Liver (tissue), 9 donors: Measurements from ENCODE around the gene IL1R2. TPM values are rescaled to one million over a fixed set of nuclear protein-coding genes. Genes with fewer than 3 reads are reported as not detected.

Experiments
- DNase-seq: peaks from one replicate; pipeline ENCODE4 v3.0.0-alpha.2; 2017; ENCODE audit warnings: low spot score
- H3K27ac ChIP-seq, 2 donors: one replicate each; pipeline ENCODE4 v1.7.0; 2013; ENCODE audit warnings: inconsistent platforms in 2 of 2, low read length in 2 of 2, control low read depth in 1 of 2, low read depth in 1 of 2, mild to moderate bottlenecking in 1 of 2
- H3K27me3 ChIP-seq, 4 donors: one replicate each; pipeline versions ENCODE4 v1.6.1 to v1.7.0; 2013; ENCODE audit warnings: low read length in 3 of 4, inconsistent platforms in 1 of 4, mild to moderate bottlenecking in 1 of 4, moderate library complexity in 1 of 4; ENCODE audit not compliant: control insufficient read depth in 4 of 4, insufficient read depth in 4 of 4
- H3K36me3 ChIP-seq, 4 donors: one replicate each; pipeline versions ENCODE4 v1.6.1 to v1.7.0; 2013; ENCODE audit warnings: low read length in 3 of 4, mild to moderate bottlenecking in 3 of 4, low read depth in 1 of 4, moderate library complexity in 1 of 4; ENCODE audit not compliant: control insufficient read depth in 4 of 4, insufficient read depth in 3 of 4
- H3K4me1 ChIP-seq, 4 donors: one replicate each; pipeline versions ENCODE4 v1.6.1 to v1.7.0; 2013; ENCODE audit warnings: low read length in 3 of 4, mild to moderate bottlenecking in 3 of 4, moderate library complexity in 1 of 4; ENCODE audit not compliant: control insufficient read depth in 4 of 4, insufficient read depth in 4 of 4
- H3K4me3 ChIP-seq, 3 donors: one replicate each; pipeline versions ENCODE4 v1.6.1 to v1.7.0; 2013; ENCODE audit warnings: low read length in 3 of 3, control low read depth in 1 of 3, low read depth in 1 of 3, mild to moderate bottlenecking in 1 of 3
- H3K9ac ChIP-seq, 2 donors: one replicate each; pipeline ENCODE4 v1.7.0; 2013; ENCODE audit warnings: low read length in 2 of 2, mild to moderate bottlenecking in 2 of 2, moderate library complexity in 2 of 2, control low read depth in 1 of 2, low read depth in 1 of 2
- H3K9me3 ChIP-seq, 4 donors: one replicate each; pipeline versions ENCODE4 v1.6.1 to v1.7.0; 2013; ENCODE audit warnings: low read length in 3 of 4; ENCODE audit not compliant: control insufficient read depth in 4 of 4
- EGR1 ChIP-seq, 2 donors: IDR thresholded peaks; 2 replicates each; pipeline ENCODE4 v1.6.1; 2016 to 2018; ENCODE audit warnings: antibody characterized with exemption in 2 of 2, low read depth in 2 of 2
- FOXA1 ChIP-seq: IDR thresholded peaks from 2 replicates; pipeline ENCODE4 v1.6.1; 2016; ENCODE audit warnings: antibody characterized with exemption
- FOXA2 ChIP-seq: IDR thresholded peaks from 2 replicates; pipeline ENCODE4 v1.6.1; 2016; ENCODE audit warnings: antibody characterized with exemption
- GABPA ChIP-seq, 2 donors: IDR thresholded peaks in 1 of 2; conservative IDR thresholded peaks in 1 of 2; 2 replicates each; pipeline ENCODE4 v1.6.1; 2016; ENCODE audit warnings: antibody characterized with exemption in 2 of 2, mild to moderate bottlenecking in 1 of 2, moderate library complexity in 1 of 2
- HNF4A ChIP-seq, 2 donors: conservative IDR thresholded peaks; 2 replicates each; pipeline ENCODE4 v1.6.1; 2016; ENCODE audit warnings: antibody characterized with exemption in 2 of 2, mild to moderate bottlenecking in 2 of 2
- HNF4G ChIP-seq: IDR thresholded peaks from 2 replicates; pipeline ENCODE4 v1.6.1; 2016; ENCODE audit warnings: antibody characterized with exemption
- JUND ChIP-seq, 2 donors: IDR thresholded peaks; 2 replicates each; pipeline ENCODE4 v1.6.1; 2016; ENCODE audit warnings: antibody characterized with exemption in 2 of 2
- NR2F2 ChIP-seq: IDR thresholded peaks from 2 replicates; pipeline ENCODE4 v1.6.1; 2016; ENCODE audit warnings: antibody characterized with exemption
- RAD21 ChIP-seq, 2 donors: IDR thresholded peaks; 2 replicates each; pipeline ENCODE4 v1.6.1; 2016; ENCODE audit warnings: antibody characterized with exemption in 2 of 2, mild to moderate bottlenecking in 2 of 2
- RXRA ChIP-seq, 2 donors: IDR thresholded peaks; 2 replicates each; pipeline ENCODE4 v1.6.1; 2017 to 2018; ENCODE audit warnings: antibody characterized with exemption in 2 of 2, mild to moderate bottlenecking in 1 of 2
- SP1 ChIP-seq: IDR thresholded peaks from 2 replicates; pipeline ENCODE4 v1.6.1; 2018; ENCODE audit warnings: antibody characterized with exemption, mild to moderate bottlenecking
- TAF1 ChIP-seq: conservative IDR thresholded peaks from 2 replicates; pipeline ENCODE4 v1.6.1; 2016; ENCODE audit warnings: antibody characterized with exemption, mild to moderate bottlenecking
- YY1 ChIP-seq: IDR thresholded peaks from 2 replicates; pipeline ENCODE4 v1.6.1; 2016; ENCODE audit warnings: antibody characterized with exemption, mild to moderate bottlenecking
- WGBS: extraction: QIAGEN DNeasy Blood & Tissue Kit; methylation state at CpG from one replicate; pipeline ENCODE4 v1.1.7; 2013; 5-methylcytosine and 5-hydroxymethylcytosine counted together
- polyA plus RNA-seq, 2 donors: library from polyadenylated mRNA; stranded (reverse) in 1 of 2; unstranded in 1 of 2; fragments of 200-250 nt in 1 of 2; fragments of >200 nt in 1 of 2; fragmentation: Nextera tagmentation in 1 of 2; extraction: Ambion mirVana in 1 of 2; gene quantifications; one replicate each; pipeline versions ENCODE4 v1.2.1 to v1.2.3, GENCODE V29; 2013 to 2015
- total RNA-seq, 2 donors: library from RNA; depleted of rRNA; stranded (reverse); fragments of >200 nt; gene quantifications; one replicate each; pipeline ENCODE4 v1.2.3, GENCODE V29; 2014
- TF ChIP-seq, protein P1 (sequence below): IDR thresholded peaks from 2 replicates; pipeline ENCODE4 v1.6.1; 2016; ENCODE audit warnings: antibody characterized with exemption, mild to moderate bottlenecking
- TF ChIP-seq, protein P2 (sequence below): IDR thresholded peaks from 2 replicates; pipeline ENCODE4 v1.6.1; 2016; ENCODE audit warnings: antibody characterized with exemption
- TF ChIP-seq, protein P3 (sequence below): IDR thresholded peaks from 2 replicates; pipeline ENCODE4 v1.6.1; 2016; ENCODE audit warnings: antibody characterized with exemption
- TF ChIP-seq, protein P4 (sequence below): fragments of 150-350 bp; IDR thresholded peaks from 2 replicates; pipeline ENCODE4 v1.5.1; 2017; ENCODE audit warnings: improper control_type of control experiment, low read depth, low read length; ENCODE audit not compliant: missing input control
- TF ChIP-seq, protein P5 (sequence below): IDR thresholded peaks from 2 replicates; pipeline ENCODE4 v1.6.1; 2016; ENCODE audit warnings: antibody characterized with exemption
- donor health status: healthy.
- donor health status: healthy.
- donor health status: healthy.
- donor health status: healthy.
- donor health status: healthy.

IL1R2 gene
- total and polyA plus RNA-seq, 4 donors, result 3.7 to 28.2 (median 7.3) TPM

DNA sequence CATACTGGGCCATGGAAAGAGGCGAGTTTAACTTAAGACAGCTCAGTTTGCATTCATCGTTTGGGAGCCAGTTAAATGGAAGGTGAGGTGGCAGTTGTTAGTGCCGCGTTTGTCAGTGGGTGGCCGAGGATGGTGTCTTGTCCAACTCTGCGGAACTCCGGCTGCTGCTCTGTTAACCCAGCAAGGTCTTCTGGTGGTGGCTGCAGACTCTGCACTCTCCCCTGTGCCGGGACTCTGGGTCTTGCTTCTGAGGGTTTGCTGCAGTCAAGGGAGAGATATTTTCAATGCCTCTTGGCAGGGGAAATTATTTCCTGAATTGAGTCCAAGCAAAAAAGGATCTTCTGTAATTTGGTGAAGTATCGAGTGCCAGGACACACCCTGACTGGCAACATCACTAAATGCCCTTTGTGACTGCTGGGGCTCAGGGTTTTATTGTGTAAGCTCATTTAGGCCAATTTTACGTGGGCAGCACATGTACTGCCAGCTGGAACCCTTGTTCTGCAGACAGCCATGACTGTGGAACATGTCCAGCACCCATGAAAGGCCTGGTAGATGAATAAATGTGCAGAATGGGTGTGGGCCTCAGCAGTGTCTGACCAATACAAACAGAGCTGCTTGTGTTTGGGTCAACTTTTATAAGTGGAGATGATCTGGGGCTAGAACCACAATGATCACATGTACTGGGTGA lies 58.1 kb downstream of the IL1R2 start:
- no peaks in the 10 kb centered on the region for H3K36me3 ChIP-seq
- TF ChIP-seq RAD21 (IDR thresholded peaks at IDR 0.05), result peak; percentile 59 to 64
- peak; percentile 89 to 94 for TF ChIP-seq HNF4A (conservative IDR thresholded peaks at IDR 0.05)
- TF ChIP-seq, protein P1, sequence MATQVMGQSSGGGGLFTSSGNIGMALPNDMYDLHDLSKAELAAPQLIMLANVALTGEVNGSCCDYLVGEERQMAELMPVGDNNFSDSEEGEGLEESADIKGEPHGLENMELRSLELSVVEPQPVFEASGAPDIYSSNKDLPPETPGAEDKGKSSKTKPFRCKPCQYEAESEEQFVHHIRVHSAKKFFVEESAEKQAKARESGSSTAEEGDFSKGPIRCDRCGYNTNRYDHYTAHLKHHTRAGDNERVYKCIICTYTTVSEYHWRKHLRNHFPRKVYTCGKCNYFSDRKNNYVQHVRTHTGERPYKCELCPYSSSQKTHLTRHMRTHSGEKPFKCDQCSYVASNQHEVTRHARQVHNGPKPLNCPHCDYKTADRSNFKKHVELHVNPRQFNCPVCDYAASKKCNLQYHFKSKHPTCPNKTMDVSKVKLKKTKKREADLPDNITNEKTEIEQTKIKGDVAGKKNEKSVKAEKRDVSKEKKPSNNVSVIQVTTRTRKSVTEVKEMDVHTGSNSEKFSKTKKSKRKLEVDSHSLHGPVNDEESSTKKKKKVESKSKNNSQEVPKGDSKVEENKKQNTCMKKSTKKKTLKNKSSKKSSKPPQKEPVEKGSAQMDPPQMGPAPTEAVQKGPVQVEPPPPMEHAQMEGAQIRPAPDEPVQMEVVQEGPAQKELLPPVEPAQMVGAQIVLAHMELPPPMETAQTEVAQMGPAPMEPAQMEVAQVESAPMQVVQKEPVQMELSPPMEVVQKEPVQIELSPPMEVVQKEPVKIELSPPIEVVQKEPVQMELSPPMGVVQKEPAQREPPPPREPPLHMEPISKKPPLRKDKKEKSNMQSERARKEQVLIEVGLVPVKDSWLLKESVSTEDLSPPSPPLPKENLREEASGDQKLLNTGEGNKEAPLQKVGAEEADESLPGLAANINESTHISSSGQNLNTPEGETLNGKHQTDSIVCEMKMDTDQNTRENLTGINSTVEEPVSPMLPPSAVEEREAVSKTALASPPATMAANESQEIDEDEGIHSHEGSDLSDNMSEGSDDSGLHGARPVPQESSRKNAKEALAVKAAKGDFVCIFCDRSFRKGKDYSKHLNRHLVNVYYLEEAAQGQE, result peak; percentile 72
- no peak for TF ChIP-seq NR2F2
- TF ChIP-seq, protein P2, sequence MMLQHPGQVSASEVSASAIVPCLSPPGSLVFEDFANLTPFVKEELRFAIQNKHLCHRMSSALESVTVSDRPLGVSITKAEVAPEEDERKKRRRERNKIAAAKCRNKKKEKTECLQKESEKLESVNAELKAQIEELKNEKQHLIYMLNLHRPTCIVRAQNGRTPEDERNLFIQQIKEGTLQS, result peak; percentile 50
- TF ChIP-seq HNF4G, result peak; percentile 80
- peak in 1 of 2 donors; percentile 78 for TF ChIP-seq JUND (IDR thresholded peaks at IDR 0.05)
- peak; percentile 95 for TF ChIP-seq YY1
- TF ChIP-seq, protein P3, sequence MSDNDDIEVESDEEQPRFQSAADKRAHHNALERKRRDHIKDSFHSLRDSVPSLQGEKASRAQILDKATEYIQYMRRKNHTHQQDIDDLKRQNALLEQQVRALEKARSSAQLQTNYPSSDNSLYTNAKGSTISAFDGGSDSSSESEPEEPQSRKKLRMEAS, result peak; percentile 94
- TF ChIP-seq, protein P4, sequence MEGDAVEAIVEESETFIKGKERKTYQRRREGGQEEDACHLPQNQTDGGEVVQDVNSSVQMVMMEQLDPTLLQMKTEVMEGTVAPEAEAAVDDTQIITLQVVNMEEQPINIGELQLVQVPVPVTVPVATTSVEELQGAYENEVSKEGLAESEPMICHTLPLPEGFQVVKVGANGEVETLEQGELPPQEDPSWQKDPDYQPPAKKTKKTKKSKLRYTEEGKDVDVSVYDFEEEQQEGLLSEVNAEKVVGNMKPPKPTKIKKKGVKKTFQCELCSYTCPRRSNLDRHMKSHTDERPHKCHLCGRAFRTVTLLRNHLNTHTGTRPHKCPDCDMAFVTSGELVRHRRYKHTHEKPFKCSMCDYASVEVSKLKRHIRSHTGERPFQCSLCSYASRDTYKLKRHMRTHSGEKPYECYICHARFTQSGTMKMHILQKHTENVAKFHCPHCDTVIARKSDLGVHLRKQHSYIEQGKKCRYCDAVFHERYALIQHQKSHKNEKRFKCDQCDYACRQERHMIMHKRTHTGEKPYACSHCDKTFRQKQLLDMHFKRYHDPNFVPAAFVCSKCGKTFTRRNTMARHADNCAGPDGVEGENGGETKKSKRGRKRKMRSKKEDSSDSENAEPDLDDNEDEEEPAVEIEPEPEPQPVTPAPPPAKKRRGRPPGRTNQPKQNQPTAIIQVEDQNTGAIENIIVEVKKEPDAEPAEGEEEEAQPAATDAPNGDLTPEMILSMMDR, result no peak
- TF ChIP-seq EGR1 (IDR thresholded peaks at IDR 0.05; ENCODE audit: low read depth in 2 of 2), result peak; percentile 76 to 87
- no peak for TF ChIP-seq TAF1
- TF ChIP-seq SP1, result peak; percentile 91
- TF ChIP-seq FOXA1, result peak; percentile 19
- TF ChIP-seq GABPA (IDR thresholded peaks at IDR 0.05 in 1 of 2, conservative IDR thresholded peaks at IDR 0.05 in 1 of 2), result no peak
- TF ChIP-seq, protein P5, sequence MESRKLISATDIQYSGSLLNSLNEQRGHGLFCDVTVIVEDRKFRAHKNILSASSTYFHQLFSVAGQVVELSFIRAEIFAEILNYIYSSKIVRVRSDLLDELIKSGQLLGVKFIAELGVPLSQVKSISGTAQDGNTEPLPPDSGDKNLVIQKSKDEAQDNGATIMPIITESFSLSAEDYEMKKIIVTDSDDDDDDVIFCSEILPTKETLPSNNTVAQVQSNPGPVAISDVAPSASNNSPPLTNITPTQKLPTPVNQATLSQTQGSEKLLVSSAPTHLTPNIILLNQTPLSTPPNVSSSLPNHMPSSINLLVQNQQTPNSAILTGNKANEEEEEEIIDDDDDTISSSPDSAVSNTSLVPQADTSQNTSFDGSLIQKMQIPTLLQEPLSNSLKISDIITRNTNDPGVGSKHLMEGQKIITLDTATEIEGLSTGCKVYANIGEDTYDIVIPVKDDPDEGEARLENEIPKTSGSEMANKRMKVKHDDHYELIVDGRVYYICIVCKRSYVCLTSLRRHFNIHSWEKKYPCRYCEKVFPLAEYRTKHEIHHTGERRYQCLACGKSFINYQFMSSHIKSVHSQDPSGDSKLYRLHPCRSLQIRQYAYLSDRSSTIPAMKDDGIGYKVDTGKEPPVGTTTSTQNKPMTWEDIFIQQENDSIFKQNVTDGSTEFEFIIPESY, result peak; percentile 83
- TF ChIP-seq RXRA (IDR thresholded peaks at IDR 0.05), result peak; percentile 86 to 96
- TF ChIP-seq FOXA2, result peak; percentile 66
- no peak for DNase-seq
- H3K4me1 ChIP-seq, result peaks cover 4 to 32% (median 18%) of the 10 kb centered on the region in 4 donors
- no peaks in the 10 kb centered on the region for H3K27me3 ChIP-seq
- WGBS, result 19% methylated on average over 10 of the region's 10 CpGs
- H3K27ac ChIP-seq, result peak overlapping the region; percentile 85
- H3K9me3 ChIP-seq, result no peaks in the 10 kb centered on the region
- H3K9ac ChIP-seq, result peak overlapping the region in 1 of 2 donors; percentile 79
- H3K4me3 ChIP-seq, result peak overlapping the region in 1 of 3 donors; percentile 9
